ENCODE data around the gene LIX1L. TPM values are rescaled to one million over a fixed set of nuclear protein-coding genes. Genes with fewer than 3 reads are reported as not detected.

Gene LIX1L
- total and polyA plus RNA-seq, 2 of the 13 experiments (the other 11 are each of a cell fraction or from before 2014, with no cell fraction given): 8.1 to 24.9 TPM

GRCh38 chr1:145987926-145988325, 30.1 kb upstream of the LIX1L start (continued):
- TF ChIP-seq ZNF121 (CRISPR knock-in tag; IDR thresholded peaks at IDR 0.05): peak; percentile 95

DNA sequence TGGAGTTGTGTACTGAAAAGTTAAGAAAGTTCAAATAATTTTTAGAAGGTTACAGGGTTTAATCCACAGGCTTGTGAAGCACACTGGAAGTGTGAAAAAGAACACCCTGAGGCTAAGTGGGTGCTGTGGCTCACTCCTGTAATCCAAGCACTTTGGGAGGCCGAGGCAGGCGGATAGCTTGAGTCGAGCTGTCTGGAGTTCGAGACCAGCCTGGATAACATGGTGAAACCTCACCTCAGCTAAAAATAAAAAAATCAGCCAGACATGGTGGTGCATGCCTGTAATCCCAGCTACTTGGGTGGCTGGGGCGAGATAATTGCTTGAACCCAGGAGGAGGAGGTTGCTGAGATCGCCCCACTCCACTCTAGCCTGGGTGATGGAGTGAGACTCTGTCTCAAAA, 28.7 kb upstream of the LIX1L start:
- peak overlapping the region; percentile 79; the same call in 1 of the 2 replicates for H3K4me2 ChIP-seq (ENCODE audit: low read depth, low read length)
- intact Hi-C loops (cut with micrococcal nuclease; ENCODE audit: unreplicated experiment): no loop called here
- H3K4me1 ChIP-seq (ENCODE audit: insufficient read depth, low read length): peaks cover 76% of the 10 kb centered on the region
- no peaks in the 10 kb centered on the region for H3K79me2 ChIP-seq (ENCODE audit: insufficient read depth, low read length)
- FAIRE-seq: no peak
- no peaks in the 10 kb centered on the region for H3K27me3 ChIP-seq (ENCODE audit: control insufficient read depth in 1 of 2, insufficient read depth in 2 of 2, low read length in 2 of 2)
- no peak overlapping the region for H2AFZ ChIP-seq (ENCODE audit: low read length)
- no peak overlapping the region for H3K4me3 ChIP-seq (replicated peaks in 1 of 3; ENCODE audit: insufficient read depth in 1 of 3, low read depth in 2 of 3, low read length in 3 of 3)
- 78% methylated on average over 6 of the region's 6 CpGs for WGBS (ENCODE audit: low lambda C conversion rate)
- no peak for DNase-seq (ENCODE audit: low spot score)
- ChIA-PET POLR2A (interaction anchor here (0.7 to 2.1 kb wide), 2 partner anchors 14 to 59 kb away, joined by 3 to 7 read pairs; partner anchors contain the start of gene RBM8A), CTCF (ENCODE audit: low intra/inter-chr PET ratio, low total read pairs) (no interaction called here)
- TF ChIP-seq ZBTB20 (CRISPR knock-in tag; IDR thresholded peaks at IDR 0.05; ENCODE audit: borderline replicate concordance, low read depth): no peak
- no peak for ATAC-seq
- H3K9ac ChIP-seq (ENCODE audit: insufficient read depth, low read depth, low read length): no peak overlapping the region
- no peak overlapping the region for H3K27ac ChIP-seq (ENCODE audit: extremely low read length, insufficient read depth, low read length)
- H3K36me3 ChIP-seq (replicated peaks in 1 of 2; ENCODE audit: control insufficient read depth in 1 of 2, insufficient read depth in 2 of 2, low read length in 2 of 2): no peaks in the 10 kb centered on the region
- H4K20me1 ChIP-seq (ENCODE audit: insufficient read depth, low read length): peaks cover 5% of the 10 kb centered on the region; the same call in 1 of the 2 replicates
- BruUV-seq (replicated peaks): no TSS peak
- in situ Hi-C loops (cut with HindIII; ENCODE audit: extremely low pct_ligation_motif_present, low pct_unique_long_range_greater_than_20kb): no loop called here
- H3K9me3 ChIP-seq (ENCODE audit: low read length): no peaks in the 10 kb centered on the region

DNA sequence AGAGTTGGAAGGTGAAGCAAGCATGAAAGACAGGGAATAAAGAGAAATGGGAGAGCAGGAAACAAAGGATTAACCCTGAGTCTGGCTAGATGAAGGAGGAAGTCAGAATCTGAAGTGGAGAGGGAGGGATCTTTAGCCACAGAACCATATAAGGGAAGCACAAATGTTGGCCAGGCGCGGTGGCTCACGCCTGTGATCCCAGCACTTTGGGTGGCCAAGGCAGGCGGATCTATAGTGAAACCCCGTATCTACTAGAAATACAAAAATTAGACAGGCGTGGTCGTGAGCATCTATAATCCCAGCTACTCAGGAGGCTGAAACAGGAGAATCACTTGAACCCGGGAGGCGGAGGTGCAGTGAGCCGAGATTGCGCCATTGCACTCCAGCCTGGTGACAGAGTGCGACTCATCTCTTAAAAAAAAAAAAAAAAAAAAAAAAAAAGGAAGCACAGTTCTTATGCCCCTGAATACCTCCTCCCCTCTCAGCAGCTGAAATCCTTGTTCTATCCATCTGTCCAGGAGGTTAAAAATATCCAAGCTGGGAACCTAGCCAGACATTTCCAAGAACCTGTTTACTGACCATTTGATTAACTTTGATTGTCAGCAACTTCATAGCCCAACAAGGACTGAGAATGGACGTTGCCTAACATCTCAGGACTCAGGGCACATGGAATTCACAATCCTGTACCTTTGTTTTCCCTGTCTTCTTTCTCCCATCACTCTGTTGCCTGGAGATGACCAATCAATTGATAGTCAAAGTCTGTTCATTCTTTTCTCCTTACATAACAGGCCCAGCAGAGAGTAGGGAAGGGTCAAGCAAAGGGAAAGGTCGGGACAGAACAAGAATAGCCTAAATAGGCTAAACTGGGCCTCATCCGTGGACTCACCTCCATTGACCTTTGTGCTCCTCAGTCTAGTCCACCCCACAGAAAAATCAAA, 28.0 kb upstream of the LIX1L start:
- peak overlapping the region; percentile 11 for H2AFZ ChIP-seq (ENCODE audit: low read length)
- DNase-seq (ENCODE audit: low spot score) (peak; percentile 56), FAIRE-seq (peak; percentile 56), ATAC-seq (peak; percentile 44)
- no peaks in the 10 kb centered on the region for H3K9me3 ChIP-seq (ENCODE audit: low read length)
- H3K27me3 ChIP-seq (ENCODE audit: control insufficient read depth in 1 of 2, insufficient read depth in 2 of 2, low read length in 2 of 2): no peaks in the 10 kb centered on the region
- H3K36me3 ChIP-seq (replicated peaks in 1 of 2; ENCODE audit: control insufficient read depth in 1 of 2, insufficient read depth in 2 of 2, low read length in 2 of 2): no peaks in the 10 kb centered on the region
- peaks cover 76% of the 10 kb centered on the region for H3K4me1 ChIP-seq (ENCODE audit: insufficient read depth, low read length)
- no peak overlapping the region for H3K27ac ChIP-seq (ENCODE audit: extremely low read length, insufficient read depth, low read length)
- H3K79me2 ChIP-seq (ENCODE audit: insufficient read depth, low read length): no peaks in the 10 kb centered on the region
- no peaks in the 10 kb centered on the region for H4K20me1 ChIP-seq (ENCODE audit: insufficient read depth, low read length)
- H3K9ac ChIP-seq (ENCODE audit: insufficient read depth, low read depth, low read length): no peak overlapping the region
- H3K4me2 ChIP-seq (ENCODE audit: low read depth, low read length): peak overlapping the region; percentile 79
- intact Hi-C loops (cut with micrococcal nuclease; ENCODE audit: unreplicated experiment): loop anchor here (2.0 kb wide), 1 partner anchor 13 kb away; no protein-coding TSS in a partner anchor
- 9% methylated on average over 15 of the region's 15 CpGs for WGBS (ENCODE audit: low lambda C conversion rate)
- in situ Hi-C loops (cut with HindIII; ENCODE audit: extremely low pct_ligation_motif_present, low pct_unique_long_range_greater_than_20kb): no loop called here
- no TSS peak for BruUV-seq (replicated peaks)
- ChIA-PET POLR2A (interaction anchor here (0.6 to 2.1 kb wide), 3 partner anchors 21 to 109 kb away, joined by 3 to 7 read pairs (median 4); partner anchors contain the start of genes ANKRD34A, POLR3GL and RBM8A), CTCF (ENCODE audit: low intra/inter-chr PET ratio, low total read pairs) (no interaction called here)
- H3K4me3 ChIP-seq (replicated peaks in 1 of 3; ENCODE audit: insufficient read depth in 1 of 3, low read depth in 2 of 3, low read length in 3 of 3): peak overlapping the region; percentile 11 to 51 (median 14); a peak in 3 of 6 replicates
- peak; percentile 44; the same call in 1 of the 2 replicates for TF ChIP-seq RFX3 (CRISPR knock-in tag; IDR thresholded peaks at IDR 0.05)
- no peak for TF ChIP-seq KAT2B (IDR thresholded peaks at IDR 0.05; ENCODE audit: borderline replicate concordance, low read depth, low read length)
- TF ChIP-seq CENPBD1 (CRISPR knock-in tag; IDR thresholded peaks at IDR 0.05; ENCODE audit: borderline replicate concordance, low read depth): no peak
- 0 out of 2 replicates have a peak, but pooled peaks have one; percentile 34 for TF ChIP-seq TGIF2 (CRISPR knock-in tag; IDR thresholded peaks at IDR 0.05)

Measured in HepG2 (cell line).